Measurements from ENCODE around the gene HERPUD2. TPM values are rescaled to one million over a fixed set of nuclear protein-coding genes. Genes with fewer than 3 reads are reported as not detected.

Gene HERPUD2
- polyA plus RNA-seq, 1 of the 3 experiments (the other 2 are of a cell fraction) = 39.2 TPM

GRCh38 chr7:35630024-35630972 is 64.6 kb downstream of the HERPUD2 start (continued):
- TF ChIP-seq PBX3 (IDR thresholded peaks at IDR 0.05) (no peak), ELF1 (IDR thresholded peaks at IDR 0.05) (no peak), GABPA (IDR thresholded peaks at IDR 0.05; ENCODE audit: low read depth) (no peak), NFIC (IDR thresholded peaks at IDR 0.05; ENCODE audit: borderline replicate concordance) (no peak; the same call in 1 of the 2 replicates), POLR2AphosphoS5 (IDR thresholded peaks at IDR 0.05; ENCODE audit: low read depth, low read length) (no peak), MEF2A (IDR thresholded peaks at IDR 0.05; ENCODE audit: borderline replicate concordance, low read depth) (no peak), MXI1 (IDR thresholded peaks at IDR 0.05; ENCODE audit: low read depth, low read length) (no peak), RCOR1 (IDR thresholded peaks at IDR 0.05; ENCODE audit: low read length) (0 out of 2 replicates have a peak, but pooled peaks have one; percentile 14), EZH2phosphoT487 (IDR thresholded peaks at IDR 0.05; ENCODE audit: borderline replicate concordance, low read depth) (no peak), TAF1 (IDR thresholded peaks at IDR 0.05; ENCODE audit: borderline replicate concordance, low read depth, low read length) (no peak), SIN3A (IDR thresholded peaks at IDR 0.05; ENCODE audit: borderline replicate concordance, low read depth, low read length) (no peak), YY1 (IDR thresholded peaks at IDR 0.05; ENCODE audit: low read depth) (no peak), RXRA (IDR thresholded peaks at IDR 0.05; ENCODE audit: borderline replicate concordance, low read depth) (no peak), GATA2 (CRISPR knock-in tag; IDR thresholded peaks at IDR 0.05) (0 out of 2 replicates have a peak, but pooled peaks have one; percentile 18), NRF1 (IDR thresholded peaks at IDR 0.05; ENCODE audit: low read depth, low read length) (no peak), RFX5 (IDR thresholded peaks at IDR 0.05; ENCODE audit: low read length) (0 out of 2 replicates have a peak, but pooled peaks have one; percentile 26), TEAD4 (IDR thresholded peaks at IDR 0.05; ENCODE audit: borderline replicate concordance, insufficient read depth) (no peak), FOXM1 (IDR thresholded peaks at IDR 0.05; ENCODE audit: low read depth) (no peak), CTCF (IDR thresholded peaks at IDR 0.05) (no peak), FOSL2 (IDR thresholded peaks at IDR 0.05; ENCODE audit: borderline replicate concordance, low read depth) (peak; percentile 57; the same call in 1 of the 2 replicates), CHD2 (IDR thresholded peaks at IDR 0.05; ENCODE audit: low read length, partially characterized antibody) (no peak), SMC3 (IDR thresholded peaks at IDR 0.05; ENCODE audit: low read depth, low read length) (no peak)
- TF ChIP-seq, protein P1, sequence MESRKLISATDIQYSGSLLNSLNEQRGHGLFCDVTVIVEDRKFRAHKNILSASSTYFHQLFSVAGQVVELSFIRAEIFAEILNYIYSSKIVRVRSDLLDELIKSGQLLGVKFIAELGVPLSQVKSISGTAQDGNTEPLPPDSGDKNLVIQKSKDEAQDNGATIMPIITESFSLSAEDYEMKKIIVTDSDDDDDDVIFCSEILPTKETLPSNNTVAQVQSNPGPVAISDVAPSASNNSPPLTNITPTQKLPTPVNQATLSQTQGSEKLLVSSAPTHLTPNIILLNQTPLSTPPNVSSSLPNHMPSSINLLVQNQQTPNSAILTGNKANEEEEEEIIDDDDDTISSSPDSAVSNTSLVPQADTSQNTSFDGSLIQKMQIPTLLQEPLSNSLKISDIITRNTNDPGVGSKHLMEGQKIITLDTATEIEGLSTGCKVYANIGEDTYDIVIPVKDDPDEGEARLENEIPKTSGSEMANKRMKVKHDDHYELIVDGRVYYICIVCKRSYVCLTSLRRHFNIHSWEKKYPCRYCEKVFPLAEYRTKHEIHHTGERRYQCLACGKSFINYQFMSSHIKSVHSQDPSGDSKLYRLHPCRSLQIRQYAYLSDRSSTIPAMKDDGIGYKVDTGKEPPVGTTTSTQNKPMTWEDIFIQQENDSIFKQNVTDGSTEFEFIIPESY (IDR thresholded peaks at IDR 0.05; ENCODE audit: borderline replicate concordance, low read depth) = no peak
- TF ChIP-seq, protein P2, sequence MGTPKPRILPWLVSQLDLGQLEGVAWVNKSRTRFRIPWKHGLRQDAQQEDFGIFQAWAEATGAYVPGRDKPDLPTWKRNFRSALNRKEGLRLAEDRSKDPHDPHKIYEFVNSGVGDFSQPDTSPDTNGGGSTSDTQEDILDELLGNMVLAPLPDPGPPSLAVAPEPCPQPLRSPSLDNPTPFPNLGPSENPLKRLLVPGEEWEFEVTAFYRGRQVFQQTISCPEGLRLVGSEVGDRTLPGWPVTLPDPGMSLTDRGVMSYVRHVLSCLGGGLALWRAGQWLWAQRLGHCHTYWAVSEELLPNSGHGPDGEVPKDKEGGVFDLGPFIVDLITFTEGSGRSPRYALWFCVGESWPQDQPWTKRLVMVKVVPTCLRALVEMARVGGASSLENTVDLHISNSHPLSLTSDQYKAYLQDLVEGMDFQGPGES (IDR thresholded peaks at IDR 0.05; ENCODE audit: low read depth, low read length) = no peak
- TF ChIP-seq, protein P3, sequence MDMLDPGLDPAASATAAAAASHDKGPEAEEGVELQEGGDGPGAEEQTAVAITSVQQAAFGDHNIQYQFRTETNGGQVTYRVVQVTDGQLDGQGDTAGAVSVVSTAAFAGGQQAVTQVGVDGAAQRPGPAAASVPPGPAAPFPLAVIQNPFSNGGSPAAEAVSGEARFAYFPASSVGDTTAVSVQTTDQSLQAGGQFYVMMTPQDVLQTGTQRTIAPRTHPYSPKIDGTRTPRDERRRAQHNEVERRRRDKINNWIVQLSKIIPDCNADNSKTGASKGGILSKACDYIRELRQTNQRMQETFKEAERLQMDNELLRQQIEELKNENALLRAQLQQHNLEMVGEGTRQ (IDR thresholded peaks at IDR 0.05; ENCODE audit: borderline replicate concordance, low read depth, low read length) = no peak
